ENCODE measurements around the gene GLI3. TPM values are rescaled to one million over a fixed set of nuclear protein-coding genes. Genes with fewer than 3 reads are reported as not detected.

GLI3 gene
- total RNA-seq, 1 donor from 2014 or later, result 25.5 TPM

DNA sequence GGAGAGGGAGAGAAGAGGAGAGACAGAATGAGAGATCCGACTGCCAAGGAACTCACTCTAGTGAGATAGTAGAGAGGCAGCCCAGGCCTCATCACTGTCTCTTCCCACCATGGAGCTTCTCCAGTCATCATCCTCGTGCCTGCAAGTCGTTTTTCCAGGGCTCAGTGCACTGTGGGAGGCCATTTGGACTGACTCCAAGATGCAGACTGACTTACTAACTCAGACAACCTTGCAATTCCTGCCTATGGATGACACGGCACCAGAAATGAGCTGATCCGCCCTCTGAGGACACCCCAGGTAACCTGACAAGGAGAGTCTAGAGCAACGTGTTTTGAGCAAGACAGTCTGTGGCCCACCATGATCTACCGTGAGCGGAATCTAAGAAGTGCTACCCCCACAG lies 154.9 kb downstream of the GLI3 start:
- no peak for DNase-seq (ENCODE audit: low spot score)

DNA sequence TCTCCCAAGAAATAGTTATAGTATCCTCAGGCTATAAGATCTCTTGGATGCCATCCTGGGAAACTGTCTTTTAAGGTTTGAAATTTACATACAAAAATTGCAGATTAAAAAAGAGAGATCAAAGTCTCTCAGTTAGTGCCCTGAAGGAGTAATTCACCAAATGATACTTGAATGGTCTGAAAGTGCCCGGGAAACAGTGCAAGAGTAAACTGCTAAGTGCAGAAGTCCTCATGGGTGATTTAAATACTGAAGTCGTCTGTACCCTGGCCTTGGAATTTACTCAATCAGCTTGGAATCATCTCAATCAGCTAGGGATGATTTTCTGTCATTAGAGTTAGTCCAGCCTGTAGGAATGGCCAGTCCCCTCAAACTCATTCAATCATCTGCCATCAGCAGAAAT lies 155.3 kb downstream of the GLI3 start:
- no peak for DNase-seq (ENCODE audit: low spot score)

DNA sequence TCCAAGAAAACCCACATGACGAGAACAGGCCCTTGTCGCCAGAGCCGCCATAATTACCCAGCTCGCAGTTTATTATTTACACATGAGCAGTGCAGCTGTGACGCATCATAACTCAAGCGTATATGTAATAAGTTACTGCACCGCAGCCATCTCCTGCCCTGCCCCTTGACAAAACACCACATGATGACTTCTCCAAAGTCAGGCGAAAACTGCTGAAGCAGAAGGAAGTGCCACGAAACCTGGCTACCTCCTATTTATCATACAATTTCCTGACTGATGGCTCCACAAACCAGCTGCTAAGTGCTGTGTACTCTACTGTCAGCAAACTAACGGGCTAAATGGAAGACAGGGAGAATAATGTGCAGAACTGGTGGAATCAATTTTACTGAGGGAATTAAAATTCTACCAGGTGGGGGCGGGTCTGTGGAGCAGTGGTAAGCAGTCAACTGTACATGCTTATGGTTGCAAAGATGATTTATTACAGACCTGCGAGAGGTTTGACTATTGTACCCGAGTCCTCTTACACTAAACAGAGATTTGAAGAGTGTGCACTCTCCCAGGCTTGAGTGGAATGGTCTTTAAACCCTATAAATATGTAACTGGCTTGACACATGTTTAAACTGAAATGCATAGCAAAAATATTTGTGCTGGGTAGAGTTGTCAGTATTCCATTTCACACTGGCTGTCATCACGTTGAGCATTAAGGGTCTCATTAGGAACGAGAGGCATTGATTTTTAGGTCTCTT lies 156.0 kb downstream of the GLI3 start:
- no peak for DNase-seq (ENCODE audit: low spot score)

DNA sequence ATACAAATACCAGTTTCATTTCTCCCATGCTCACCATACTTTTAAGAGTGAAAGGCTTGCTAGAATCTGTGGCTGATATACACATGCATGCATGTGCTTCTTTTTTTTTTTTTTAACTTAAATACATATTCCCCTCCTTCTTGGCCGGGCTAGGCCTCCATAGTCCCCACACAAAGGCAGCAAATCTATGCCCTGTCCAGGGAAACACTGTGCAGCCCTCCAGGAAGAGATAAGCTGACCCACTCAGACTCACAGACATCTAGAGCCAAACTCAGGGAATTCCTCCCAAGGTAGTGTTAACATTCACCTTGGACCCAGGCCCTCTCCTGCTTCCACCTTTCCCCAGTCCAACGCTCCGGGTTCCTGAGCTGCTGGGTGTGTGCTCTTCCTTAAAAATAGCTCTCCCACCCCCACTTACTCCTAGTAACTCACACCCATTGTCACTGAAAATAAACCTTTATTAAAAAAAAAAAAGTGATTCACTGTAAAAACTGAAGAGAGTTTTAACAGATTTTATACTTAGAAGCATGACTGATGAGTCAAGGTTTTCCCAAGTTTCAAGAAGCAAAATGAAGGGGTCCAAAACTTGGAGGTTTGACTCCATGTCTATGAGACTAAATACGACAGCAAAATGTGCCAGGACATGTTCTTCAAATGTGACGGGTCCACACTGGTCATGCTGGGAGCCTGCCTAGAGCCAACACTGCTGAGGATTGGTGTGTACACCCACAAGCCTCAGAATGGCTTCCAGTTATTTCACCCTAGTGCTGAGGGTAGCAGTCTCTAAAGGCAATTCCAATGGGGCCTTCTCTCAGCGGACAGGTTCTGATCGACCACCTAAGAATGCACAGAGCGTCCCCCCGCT lies 159.5 kb downstream of the GLI3 start:
- no peak for DNase-seq (ENCODE audit: low spot score)

DNA sequence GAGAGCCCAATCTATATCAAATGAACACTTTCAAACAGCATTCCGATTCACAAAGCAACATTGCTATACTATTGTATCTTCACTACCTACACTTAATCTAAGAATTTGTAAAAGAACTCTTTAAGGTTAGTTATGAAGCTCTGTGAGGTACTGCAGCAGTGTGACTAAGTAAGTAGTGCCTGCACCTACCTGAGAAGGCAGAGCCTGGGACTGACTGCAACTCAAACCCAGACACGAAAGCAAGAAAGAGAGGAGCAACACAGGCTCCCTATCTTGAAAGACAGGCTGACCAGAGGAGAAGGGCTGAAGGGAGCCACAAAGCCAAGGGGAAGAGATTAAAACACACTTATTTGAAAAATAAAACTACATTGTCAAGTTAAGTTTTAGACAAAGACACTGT lies 160.1 kb downstream of the GLI3 start:
- DNase-seq (ENCODE audit: low spot score), result no peak

DNA sequence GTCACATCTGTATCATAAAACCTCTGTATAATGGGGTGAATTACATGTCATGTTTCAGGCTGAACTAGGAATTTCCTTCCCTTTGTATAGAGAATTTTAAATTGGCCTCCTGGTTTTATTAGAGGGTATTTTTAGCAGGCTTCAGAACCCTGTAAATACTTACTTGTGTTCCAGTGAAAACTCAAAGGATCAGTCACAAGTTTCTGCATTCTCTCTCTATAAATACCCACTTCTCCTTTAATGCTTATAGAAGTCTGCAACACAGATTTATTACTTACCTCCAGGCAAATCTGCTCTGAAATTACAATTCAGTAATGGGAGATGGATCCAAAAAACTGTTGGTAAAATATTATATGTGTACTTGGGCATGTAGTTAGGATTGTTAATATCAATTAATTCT lies 161.6 kb downstream of the GLI3 start:
- no peak for DNase-seq (ENCODE audit: low spot score)

DNA sequence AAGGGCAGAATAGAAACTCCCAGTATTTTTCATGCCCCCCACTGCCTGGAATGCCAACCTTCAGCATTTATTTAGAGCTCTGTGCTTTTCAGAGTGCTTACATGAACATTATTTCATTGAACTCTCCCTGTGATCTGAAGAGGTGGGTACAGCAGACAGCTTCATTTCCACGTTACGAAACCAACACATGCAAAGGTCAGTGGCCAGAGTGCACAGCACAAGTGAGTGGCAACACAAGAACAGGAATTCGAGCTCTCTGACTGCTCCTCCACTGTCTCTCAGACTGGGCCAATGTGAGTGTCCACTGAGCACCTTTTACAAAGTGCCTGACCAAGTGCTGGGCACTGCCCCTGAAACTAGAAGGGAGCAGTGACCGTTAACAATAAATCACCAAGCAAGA lies 162.9 kb downstream of the GLI3 start:
- no peak for DNase-seq (ENCODE audit: low spot score)

DNA sequence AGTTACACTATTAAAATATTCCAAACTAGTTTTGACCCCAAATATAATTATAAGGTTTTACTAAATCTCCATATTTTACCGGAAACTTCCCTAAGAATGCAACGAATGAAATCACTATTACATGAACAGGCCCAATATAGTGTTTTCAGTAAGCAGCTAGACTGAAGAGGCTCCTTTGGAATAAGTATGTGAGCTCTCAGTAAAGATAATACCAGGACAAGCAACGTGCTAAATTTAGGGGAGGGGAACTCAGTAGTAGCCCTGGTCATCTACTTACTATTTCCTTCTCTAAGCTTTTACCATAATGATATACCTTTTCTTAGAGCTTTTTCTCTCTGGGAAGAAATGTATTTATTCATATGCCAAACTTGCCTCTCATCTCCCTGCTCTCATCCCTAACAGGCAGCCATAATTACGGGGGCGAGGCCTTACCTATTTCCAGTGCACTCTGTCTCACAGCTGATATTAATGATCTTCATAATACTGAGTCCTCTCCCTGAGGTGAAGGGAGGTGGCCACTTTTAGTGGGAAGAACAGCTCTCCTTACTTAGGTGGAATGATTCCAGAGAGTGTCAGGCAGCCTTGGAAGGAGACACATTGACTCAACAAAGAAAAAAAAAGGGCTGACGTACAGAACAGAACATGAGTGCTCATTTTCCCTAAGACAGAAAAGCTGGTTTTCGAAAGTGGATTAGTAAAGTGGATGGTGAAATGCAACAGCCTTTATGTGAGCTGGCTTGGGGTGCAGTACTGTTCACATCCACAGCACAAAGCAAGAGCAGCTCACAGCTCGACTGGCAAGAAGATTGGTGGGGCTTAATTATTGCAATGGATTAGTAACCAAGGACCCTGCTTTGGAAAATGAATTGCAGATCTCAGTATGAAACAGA lies 165.4 kb downstream of the GLI3 start:
- DNase-seq (ENCODE audit: low spot score), result no peak

DNA sequence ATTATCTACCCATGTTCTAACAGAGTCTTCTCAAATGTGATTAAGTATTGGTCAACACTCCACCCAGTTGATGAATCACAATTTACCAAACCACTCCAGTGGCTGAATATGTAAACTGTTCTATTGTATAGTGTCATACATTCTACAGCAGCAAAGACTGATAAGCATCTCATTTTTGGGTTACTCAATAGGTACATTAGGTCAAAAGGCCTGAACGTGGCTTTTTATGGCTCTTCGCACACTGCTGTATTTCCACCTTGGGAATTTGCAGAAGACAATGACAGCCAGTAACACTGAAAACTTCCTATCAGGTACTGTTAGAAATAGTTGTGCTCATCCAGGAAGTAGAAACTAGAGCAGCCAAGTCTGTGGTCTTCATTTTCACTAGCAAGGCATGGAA lies 166.9 kb downstream of the GLI3 start:
- no peak for DNase-seq (ENCODE audit: low spot score)

DNA sequence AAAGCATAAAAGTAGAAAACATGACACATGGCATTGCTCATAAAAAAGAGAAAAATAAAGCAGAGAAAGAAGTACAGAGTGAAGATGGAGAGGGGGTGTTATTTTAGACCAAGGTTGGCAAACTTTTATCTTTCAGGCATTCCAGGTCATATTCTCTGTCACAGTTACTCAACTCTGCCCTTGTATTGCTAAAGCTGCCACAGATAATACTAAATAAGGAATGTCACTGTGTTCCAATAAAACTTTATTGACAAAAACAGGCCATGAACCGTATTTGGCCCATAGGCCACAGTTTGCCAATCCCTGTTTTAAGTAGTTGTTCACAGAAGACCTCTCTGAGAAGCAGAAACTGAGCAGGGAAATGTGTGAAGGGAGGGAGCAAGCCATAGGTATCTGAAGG lies 167.4 kb downstream of the GLI3 start:
- no peak for DNase-seq (ENCODE audit: low spot score)

DNA sequence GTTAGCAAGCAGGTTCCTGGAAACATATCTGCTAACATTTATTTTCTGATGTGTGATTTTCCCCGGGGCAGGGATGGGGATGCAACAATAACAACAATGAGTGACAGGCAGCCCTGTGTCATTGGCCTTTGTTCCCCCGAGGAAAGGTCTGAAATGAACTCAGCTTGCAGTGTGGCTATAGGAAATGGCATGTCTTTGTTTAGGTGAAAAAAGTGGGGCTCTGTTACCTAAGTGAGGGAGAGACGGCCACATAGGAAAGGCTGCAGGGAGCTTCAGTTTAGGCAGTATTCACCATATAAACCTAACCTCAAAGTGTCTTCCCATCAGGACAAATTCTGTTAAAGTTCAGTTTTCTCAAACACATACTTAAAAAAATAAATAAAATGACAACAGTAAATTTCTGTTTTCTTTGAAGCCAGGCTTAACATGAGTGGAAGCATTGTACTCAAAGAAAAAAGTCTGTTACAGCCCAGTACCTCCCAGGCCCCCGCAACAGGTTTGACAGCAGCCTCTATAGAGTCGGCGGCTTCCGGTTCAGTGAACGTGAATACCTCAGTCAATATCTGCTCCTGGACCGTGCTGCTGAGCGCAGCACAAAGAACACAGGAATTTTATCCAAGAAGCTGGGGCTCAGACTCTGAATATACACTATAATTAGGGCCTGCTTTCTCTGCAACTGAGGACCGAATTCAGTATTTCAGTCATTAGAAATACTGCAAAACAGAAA lies 168.3 kb downstream of the GLI3 start:
- no peak for DNase-seq (ENCODE audit: low spot score)

DNA sequence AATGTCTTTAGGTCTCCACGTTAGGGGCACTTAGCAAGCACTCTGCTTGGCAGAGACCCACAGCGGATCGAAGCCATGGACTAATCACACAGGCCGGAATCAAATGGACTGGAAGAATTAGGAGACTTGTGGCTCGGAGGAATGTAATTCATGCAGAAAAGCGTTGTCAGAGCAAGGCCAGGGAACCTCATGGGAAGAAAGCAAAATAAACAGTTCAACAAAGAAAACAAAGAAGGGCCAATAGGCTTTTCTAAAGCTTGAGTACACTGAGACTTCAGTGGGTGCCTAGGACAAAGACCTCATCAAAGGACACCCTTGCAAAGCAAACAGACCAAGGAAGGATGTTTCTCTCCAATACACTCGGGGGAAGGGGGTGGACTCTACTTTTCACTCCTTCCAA lies 171.1 kb downstream of the GLI3 start:
- DNase-seq (ENCODE audit: low spot score), result no peak

DNA sequence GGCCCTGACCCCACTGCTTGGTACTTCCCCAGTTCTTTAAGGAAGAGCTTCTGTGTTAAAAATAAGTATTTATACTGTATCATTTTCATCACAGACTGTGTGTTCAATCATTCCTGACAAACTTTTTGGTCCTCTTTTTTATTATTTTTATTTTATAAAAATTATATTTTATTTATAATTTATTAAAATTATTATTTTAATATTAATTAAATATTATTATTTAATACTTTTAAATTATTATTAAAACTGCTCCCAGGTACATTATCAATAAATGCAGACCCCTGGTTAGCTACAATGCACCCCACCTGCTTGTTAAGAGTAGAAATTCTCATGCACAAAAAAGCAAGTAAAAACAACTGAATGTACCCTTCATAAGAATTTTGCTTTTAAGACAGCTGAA lies 172.0 kb downstream of the GLI3 start:
- no peak for DNase-seq (ENCODE audit: low spot score)

DNA sequence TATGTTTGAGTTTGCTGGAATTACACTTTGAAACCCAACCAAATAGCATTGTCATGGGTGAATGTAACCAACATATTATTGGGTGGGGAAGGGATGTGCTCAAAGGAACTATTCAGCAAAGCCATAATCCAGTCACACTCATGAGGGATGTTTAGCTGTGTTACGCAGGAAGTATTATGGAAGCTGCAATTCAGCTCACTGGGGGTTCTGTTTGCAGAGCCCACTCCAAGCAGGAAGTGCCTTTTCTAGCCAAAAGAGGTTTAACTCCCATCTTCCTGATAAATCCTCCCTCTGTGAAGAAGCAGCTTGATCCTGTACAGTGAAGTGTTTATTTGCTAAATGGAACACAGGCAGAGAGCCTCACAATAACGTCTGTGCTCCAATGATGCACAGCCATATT lies 172.5 kb downstream of the GLI3 start:
- no peak for DNase-seq (ENCODE audit: low spot score)

DNA sequence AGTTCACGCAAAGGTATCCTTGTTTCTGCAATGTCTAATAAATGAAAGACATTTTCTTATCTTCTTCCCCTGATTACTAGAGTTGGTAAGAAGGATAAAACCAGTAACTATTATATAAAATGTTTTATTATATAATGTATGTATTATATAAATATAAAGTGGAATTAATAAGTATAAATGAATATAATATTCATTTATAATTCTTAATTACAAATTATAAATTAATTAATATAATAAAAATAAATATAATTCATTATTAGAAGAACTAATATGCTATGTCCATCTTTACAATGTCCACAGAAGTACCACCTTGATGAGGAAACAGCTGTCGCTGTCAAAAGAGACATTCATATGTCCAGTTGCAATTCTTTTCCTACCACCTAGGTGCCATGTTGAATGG lies 177.7 kb downstream of the GLI3 start:
- DNase-seq (ENCODE audit: low spot score), result no peak

DNA sequence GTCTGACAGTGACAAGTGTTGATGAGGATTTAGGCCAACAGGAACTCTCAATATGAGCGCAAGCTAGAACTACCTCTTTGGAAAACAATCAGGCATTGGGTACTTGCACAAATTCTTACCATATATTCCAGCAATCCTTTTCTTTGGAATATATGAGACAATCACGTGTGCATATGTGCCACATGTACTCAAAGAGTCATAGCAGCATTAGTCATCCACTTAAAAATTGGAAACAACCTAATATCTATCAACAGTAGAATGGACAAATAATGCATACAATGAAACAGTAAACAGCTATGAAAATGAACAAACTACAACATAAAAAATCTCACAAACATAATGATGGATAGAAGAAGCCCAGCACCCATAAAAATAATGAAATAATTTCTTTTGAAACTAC lies 179.7 kb downstream of the GLI3 start:
- no peak for DNase-seq (ENCODE audit: low spot score)

DNA sequence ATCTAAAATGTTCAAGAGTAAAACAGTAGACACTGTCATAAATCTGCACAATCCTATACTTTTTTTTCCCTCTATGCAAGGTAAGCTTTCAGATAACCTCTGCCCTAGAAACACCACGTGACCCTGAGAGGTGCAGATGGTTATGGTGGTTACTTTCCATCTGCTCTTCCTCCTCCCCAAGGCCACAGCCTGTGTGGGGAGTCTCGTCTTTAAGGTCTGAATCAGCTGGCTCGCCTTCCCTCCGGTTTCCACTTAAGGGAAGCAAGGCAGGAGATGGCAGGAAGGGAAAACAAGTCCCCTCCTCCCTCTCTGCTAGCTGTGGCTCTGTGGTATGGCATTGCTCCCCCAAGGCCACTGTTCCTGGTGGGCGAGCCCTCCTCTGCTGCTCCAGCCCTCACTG lies 181.8 kb downstream of the GLI3 start:
- DNase-seq (ENCODE audit: low spot score), result no peak

DNA sequence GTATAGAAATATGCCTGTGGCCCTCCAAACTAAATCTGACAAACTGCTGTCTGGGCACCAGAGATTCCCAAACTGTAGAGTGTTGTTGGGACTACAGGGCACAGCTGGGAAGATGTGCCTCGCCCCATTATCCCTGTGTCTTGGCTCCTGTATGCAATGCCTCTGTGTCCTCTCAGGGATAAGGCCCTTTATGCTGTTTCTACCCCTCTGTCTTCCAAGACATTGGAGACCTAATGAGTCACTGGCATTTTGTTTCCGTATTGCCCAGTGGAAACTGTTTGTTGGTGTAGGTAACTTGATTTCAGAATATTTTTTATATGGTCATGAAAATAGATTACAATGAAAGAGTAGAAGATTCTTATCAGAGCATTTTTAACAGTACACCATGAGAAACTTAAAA lies 183.2 kb downstream of the GLI3 start:
- DNase-seq (ENCODE audit: low spot score), result no peak

DNA sequence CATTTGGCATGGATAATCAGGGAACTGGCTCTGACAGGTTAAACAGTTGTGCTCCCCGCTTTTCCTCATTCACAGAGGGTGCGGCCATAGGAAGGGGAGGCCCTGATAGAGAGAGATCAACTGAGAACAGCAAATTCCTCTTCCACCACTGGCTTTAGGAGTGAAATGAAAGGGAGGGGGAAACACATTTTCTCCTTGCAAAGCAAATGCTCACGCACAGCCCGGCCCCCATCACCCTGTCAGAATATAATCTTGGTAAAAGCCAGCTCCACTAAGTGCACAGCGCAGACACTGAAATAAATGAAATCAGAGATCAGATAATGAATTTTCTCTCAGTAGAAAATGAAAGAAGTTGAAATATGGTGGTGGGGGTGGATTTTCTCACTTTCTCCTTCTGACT lies 187.2 kb downstream of the GLI3 start:
- DNase-seq (ENCODE audit: low spot score), result no peak

DNA sequence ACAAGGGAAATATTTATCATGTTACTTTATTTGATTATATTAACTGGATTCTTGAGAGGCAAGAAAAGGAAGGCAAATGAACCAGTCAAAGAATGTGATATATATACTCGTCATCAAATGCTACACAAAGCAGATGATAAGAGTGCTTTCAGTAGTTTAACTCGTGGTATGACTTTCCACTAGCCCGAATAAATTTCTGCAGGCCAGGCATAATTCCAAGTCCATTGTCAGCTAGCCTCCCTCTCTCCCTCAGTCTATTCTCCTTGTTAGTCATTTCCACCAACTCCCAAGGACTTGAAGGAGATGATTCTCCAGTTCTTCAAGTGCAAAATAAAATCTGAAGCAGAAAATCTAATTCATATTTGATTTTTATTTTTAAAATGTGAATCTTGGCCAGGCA lies 190.5 kb downstream of the GLI3 start:
- DNase-seq (ENCODE audit: low spot score), result no peak

DNA sequence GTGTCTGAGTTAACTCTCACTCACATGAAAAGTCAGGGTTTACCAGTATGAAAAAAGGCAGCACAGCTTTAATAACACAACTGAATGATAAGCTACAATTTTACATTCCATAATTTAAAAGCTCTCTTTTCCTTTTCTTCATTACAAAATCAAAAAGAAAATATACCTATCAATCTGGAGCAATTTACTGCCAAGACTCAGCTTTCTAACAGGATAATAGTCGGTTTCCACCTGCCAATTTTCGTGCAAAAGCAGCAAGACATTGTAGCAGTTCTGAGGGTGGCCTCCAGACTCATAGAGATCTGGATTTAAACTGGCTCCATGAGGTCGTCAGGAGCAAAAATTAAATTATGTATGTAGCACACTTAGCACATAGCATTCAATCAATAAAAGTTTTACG lies 191.0 kb downstream of the GLI3 start:
- DNase-seq (ENCODE audit: low spot score), result no peak
